Retinal pigment epithelial cell (primary cell): ENCODE results near the gene FAM53A.
"Not testable (repeated sequence)": the region's sequence is repeated elsewhere in the genome, so short reads cannot be mapped to it uniquely, and the experiment has no call there.

ENCODE experiments used
- DNase-seq: peaks from one replicate; pipeline ENCODE4 v3.0.0-alpha.2; 2010; ENCODE audit warnings: low read depth
- H3K4me3 ChIP-seq: 2 replicates; pipeline ENCODE4 v1.5.1; 2011; ENCODE audit warnings: mild to moderate bottlenecking, low read length, control low read depth, moderate library complexity
- TF ChIP-seq, protein P1 (sequence below): conservative IDR thresholded peaks from 2 replicates; pipeline ENCODE4 v1.5.1; 2011; ENCODE audit warnings: low read depth, low read length, control low read depth, inconsistent platforms

FAM53A gene

DNA sequence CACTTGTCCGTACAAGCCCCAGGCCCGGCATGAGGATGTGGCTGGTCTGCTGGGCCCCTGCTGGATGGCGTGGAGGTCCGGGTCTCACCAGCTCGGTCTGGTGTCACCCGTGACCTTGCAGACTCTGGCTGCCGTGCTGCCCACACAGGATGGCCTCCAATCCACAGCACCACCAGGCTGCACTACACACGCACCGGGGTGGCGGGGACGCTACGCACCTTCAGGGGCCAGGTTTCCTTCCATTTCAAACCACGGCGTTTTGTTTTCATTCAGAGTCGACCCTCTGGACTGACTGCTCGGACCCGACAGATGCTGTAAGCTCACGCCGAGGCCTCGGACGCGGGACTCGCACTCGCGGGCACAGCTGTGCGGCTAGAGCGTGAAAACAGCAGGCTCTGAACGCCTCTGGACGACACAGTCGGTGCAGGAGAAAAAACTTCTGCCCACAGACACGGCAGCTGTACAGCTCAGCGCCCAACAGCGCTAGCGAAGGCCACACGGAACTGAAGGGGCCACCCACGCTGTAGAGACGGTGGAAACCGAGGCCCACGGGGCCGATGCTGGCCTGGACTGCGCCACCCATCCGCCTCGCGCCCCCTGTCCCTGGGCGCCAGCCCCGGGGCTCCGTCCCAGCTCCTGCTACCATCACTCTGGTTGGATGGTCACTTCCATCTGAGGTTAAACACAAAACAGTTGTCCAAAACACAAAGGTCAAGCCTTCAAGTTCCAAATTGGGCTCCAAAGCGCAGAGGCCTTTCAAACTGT lies 40.0 kb downstream of the FAM53A start:
- TF ChIP-seq, protein P1, sequence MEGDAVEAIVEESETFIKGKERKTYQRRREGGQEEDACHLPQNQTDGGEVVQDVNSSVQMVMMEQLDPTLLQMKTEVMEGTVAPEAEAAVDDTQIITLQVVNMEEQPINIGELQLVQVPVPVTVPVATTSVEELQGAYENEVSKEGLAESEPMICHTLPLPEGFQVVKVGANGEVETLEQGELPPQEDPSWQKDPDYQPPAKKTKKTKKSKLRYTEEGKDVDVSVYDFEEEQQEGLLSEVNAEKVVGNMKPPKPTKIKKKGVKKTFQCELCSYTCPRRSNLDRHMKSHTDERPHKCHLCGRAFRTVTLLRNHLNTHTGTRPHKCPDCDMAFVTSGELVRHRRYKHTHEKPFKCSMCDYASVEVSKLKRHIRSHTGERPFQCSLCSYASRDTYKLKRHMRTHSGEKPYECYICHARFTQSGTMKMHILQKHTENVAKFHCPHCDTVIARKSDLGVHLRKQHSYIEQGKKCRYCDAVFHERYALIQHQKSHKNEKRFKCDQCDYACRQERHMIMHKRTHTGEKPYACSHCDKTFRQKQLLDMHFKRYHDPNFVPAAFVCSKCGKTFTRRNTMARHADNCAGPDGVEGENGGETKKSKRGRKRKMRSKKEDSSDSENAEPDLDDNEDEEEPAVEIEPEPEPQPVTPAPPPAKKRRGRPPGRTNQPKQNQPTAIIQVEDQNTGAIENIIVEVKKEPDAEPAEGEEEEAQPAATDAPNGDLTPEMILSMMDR = no peak
- no peak overlapping the region for H3K4me3 ChIP-seq
- DNase-seq = no peak

DNA sequence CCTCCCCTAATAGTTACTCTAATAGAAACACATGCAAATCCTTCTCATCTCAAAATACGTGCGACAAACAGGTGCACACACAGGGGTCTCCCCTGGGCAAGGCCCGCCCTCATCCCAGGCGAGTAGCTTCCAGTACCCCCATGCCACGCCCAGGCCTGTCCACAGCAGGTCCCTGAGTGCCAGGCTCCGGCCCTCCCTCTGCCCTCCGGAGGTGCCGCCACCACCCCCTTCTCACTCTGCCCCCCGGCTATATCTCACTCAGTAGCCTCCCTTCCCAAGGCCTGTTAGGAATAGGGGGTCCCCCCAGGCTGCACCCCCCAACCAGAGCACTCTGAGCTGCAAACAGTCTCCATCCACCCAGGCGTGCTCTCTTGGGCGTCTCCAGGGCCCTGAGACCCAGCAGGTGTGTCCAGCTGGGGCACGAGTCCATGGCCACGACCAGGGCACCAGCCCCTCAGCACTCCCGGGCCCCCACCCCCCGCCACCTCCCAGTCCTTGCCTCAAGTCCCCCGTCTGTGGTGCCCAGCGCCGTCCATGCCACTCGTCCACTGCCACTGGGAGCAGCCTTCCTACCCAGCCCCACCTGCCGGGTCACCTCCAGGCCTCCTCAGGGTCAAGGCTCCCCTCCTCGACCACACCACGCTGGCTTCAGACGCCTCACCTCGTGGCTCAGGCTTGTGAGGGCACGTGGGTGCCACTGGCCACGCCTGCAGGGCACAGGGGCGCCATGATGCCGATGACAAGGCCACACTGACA lies 41.7 kb downstream of the FAM53A start:
- DNase-seq = no peak
- no peak overlapping the region for H3K4me3 ChIP-seq
- TF ChIP-seq, protein P1 = no peak

DNA sequence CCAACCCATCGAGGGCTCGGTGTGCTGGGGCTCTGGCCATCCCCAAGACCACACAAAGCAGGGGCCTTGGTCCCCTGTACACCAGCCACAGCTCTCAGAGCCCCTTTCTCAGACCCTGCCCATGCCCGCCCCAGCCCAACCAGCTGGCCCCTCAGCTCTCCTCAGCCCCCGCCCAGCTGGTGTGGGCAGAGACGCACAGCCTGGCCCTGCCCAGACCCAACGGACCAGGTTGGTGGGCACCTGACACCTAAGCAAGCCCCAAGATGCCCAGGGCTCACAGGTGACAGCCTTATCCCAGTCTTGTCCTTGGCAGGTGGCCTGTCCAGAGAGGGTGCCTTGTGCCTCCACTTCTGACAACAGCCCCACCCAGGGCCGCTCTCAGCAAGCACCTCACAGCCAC lies 42.4 kb downstream of the FAM53A start:
- H3K4me3 ChIP-seq = no peak overlapping the region
- no peak for DNase-seq
- TF ChIP-seq, protein P1 = no peak

DNA sequence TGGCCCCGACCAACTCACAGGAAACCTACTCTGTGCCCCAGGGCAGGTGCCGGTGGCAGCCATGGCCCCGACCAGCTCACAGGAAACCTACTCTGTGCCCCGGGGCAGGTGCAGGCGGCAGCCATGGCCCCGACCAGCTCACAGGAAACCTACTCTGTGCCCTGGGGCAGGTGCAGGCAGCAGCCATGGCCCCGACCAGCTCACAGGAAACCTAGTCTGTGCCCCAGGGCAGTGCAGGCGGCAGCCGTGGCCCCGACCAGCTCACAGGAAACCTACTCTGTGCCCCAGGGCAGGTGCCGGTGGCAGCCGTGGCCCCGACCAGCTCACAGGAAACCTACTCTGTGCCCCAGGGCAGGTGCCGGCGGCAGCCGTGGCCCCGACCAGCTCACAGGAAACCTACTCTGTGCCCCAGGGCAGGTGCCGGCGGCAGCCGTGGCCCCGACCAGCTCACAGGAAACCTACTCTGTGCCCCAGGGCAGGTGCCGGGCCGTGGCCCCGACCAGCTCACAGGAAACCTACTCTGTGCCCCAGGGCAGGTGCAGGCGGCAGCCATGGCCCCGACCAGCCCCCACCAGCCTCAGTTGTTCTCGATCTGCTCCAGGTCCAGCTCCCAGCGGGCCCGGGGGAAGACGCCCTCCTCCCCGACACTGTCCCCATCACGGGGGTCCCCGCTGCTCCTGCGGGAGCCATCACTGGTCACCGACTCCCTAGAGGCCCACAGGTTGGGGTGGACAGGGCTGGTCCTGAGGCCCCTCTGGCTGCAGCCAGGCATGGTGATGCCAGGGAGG lies 43.2 kb downstream of the FAM53A start:
- not testable (repeated sequence) for H3K4me3 ChIP-seq, DNase-seq

DNA sequence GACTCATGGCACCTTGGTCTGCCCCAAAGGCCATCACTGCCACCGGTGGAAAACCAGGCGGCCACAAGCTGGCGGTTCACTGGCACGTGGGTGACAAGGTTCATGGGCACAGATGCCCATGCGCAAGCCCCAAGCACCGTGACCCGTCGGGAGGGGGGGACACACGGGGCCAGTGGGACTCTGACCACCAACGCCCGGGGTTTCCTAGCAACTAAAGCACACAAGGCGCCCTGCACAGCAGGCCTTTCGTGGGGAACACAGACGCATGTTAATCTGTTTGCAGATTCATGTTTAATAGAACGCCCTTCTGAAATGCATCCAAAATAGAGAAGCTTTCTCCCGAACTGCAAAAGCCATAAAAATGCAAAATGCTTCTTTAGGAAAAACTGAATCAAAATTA lies 43.9 kb downstream of the FAM53A start:
- DNase-seq = no peak
- H3K4me3 ChIP-seq = no peak overlapping the region
- TF ChIP-seq, protein P1 = no peak

DNA sequence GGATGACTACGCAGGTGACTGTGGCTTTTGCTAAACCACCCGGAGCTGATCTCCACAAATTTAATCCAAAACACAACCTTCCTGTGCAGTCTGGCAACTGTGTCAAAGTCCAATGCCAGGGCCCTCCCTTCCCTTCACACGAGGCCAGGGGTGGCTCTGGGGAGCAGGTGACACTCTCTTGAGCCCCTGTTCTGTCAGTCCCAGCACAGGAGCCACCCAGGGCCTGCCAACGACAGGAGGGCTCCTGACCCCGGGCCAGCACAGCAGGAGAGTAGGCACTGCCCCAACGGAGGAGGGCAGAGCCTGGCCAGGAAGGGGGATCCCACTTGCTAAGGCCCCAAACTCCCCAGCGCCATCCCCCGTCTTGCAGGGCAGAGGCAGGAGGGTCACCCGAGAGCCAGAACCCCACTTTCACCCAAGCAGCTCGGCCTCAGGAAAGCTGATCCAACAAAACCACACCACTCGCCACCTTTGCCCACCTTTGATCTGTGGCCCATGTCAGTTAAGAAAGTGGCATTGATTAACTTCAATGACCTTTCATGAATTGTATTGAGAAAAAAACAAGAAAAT lies 44.7 kb downstream of the FAM53A start:
- no peak for DNase-seq
- TF ChIP-seq, protein P1 = no peak
- H3K4me3 ChIP-seq = no peak overlapping the region

DNA sequence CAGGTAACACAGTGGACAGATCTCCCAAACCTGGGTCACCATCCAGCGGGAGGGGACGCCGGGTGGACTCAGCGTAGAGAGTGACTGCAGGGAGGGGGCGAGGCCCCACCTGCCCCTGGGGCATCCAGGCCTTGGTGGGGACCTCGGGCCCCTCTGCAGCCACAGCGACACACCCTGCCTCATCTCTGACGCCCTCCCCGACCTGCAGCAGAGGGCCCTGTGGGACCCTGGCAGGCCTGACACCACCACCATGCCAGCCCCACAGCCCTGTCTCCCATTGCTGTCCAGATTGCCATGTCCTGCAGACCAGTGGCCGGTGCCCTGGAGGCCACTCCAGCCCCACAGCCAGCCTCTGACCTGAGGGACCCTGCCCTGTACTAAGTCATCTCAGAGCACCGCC lies 45.2 kb downstream of the FAM53A start:
- no peak for DNase-seq
- TF ChIP-seq, protein P1 = no peak
- no peak overlapping the region for H3K4me3 ChIP-seq
